DOHH2 (cell line): ENCODE results near the gene LCK.

Experiments used
- EZH2phosphoT487 ChIP-seq: fragments of 200-600 bp; sonication (generic); IDR thresholded peaks from 2 replicates; pipeline ENCODE4 v1.6.1; 2017; ENCODE audit warnings: borderline replicate concordance, mild to moderate bottlenecking, antibody characterized with exemption, low read length, moderate library complexity, mixed read lengths
- TF ChIP-seq, protein P1 (sequence below): fragments of 200-600 bp; sonication (generic); IDR thresholded peaks from one replicate; pipeline ENCODE4 v1.5.1; 2014; ENCODE audit warnings: antibody characterized with exemption, mild to moderate bottlenecking, low read depth, low read length; ENCODE audit not compliant: poor library complexity, severe bottlenecking

DNA sequence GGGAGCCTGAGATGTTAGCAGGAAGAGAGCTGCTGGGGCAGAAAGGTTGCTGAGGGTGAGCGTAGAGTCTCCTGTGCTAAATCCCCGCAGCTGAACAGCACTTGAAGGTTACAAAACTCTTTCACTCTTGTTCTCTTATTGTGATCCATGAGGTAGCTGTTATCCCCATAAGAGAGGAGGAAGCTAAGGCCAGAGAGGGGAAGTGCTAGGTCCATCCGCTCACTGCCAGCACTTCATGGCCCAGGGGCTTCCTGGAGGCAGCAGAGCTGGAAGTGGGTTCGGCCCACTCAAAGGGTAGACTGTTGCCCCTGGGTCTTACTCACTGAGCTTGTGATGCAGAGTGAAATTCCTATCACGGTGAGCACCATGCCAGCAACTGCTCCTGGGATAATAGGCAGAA, 34.5 kb upstream of the LCK start:
- TF ChIP-seq, protein P1, sequence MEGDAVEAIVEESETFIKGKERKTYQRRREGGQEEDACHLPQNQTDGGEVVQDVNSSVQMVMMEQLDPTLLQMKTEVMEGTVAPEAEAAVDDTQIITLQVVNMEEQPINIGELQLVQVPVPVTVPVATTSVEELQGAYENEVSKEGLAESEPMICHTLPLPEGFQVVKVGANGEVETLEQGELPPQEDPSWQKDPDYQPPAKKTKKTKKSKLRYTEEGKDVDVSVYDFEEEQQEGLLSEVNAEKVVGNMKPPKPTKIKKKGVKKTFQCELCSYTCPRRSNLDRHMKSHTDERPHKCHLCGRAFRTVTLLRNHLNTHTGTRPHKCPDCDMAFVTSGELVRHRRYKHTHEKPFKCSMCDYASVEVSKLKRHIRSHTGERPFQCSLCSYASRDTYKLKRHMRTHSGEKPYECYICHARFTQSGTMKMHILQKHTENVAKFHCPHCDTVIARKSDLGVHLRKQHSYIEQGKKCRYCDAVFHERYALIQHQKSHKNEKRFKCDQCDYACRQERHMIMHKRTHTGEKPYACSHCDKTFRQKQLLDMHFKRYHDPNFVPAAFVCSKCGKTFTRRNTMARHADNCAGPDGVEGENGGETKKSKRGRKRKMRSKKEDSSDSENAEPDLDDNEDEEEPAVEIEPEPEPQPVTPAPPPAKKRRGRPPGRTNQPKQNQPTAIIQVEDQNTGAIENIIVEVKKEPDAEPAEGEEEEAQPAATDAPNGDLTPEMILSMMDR = no peak
- no peak for TF ChIP-seq EZH2phosphoT487
